HEK293 (cell line): ENCODE measurements around the gene TFR2.

Experiments used
- AEBP2 ChIP-seq: fragments of 450-650 bp; formaldehyde crosslinking; IDR thresholded peaks from 2 replicates; pipeline ENCODE4 v1.5.1; 2016; ENCODE audit warnings: missing biosample characterization, missing genetic modification characterization, borderline replicate concordance
- BCL11A ChIP-seq: fragments of 450-650 bp; formaldehyde crosslinking; IDR thresholded peaks from 2 replicates; pipeline ENCODE4 v1.5.1; 2016; ENCODE audit warnings: low read depth, missing biosample characterization, missing genetic modification characterization
- CTCF ChIP-seq: fragments of 450-650 bp; formaldehyde crosslinking; IDR thresholded peaks from 2 replicates; pipeline ENCODE4 v1.5.1; 2016; ENCODE audit warnings: missing biosample characterization, missing genetic modification characterization
- KLF10 ChIP-seq: fragments of 450-650 bp; IDR thresholded peaks from 2 replicates; pipeline ENCODE4 v1.5.1; 2018; ENCODE audit warnings: missing biosample characterization, mild to moderate bottlenecking, missing genetic modification characterization
- KLF7 ChIP-seq: fragments of 450-650 bp; formaldehyde crosslinking; IDR thresholded peaks from 2 replicates; pipeline ENCODE4 v1.5.1; 2016; ENCODE audit warnings: missing biosample characterization, missing genetic modification characterization, borderline replicate concordance
- REST ChIP-seq: fragments of 450-650 bp; formaldehyde crosslinking; IDR thresholded peaks from 2 replicates; pipeline ENCODE4 v1.5.1; 2016; ENCODE audit warnings: missing biosample characterization, missing genetic modification characterization
- ZNF211 ChIP-seq: fragments of 450-650 bp; formaldehyde crosslinking; IDR thresholded peaks from 2 replicates; pipeline ENCODE4 v1.5.1; 2016; ENCODE audit warnings: low read depth, missing biosample characterization, missing genetic modification characterization
- ZNF274 ChIP-seq, 2 experiments: fragments of 200-500 bp in 1 of 2; fragments of 450-650 bp in 1 of 2; sonication (Bioruptor generic) in 1 of 2; formaldehyde crosslinking in 1 of 2; IDR thresholded peaks; 2 replicates each; pipeline versions ENCODE4 v1.5.1 to v1.6.1; 2014 to 2016; ENCODE audit warnings: borderline replicate concordance in 1 of 2, inconsistent platforms in 1 of 2, low read length in 1 of 2, missing biosample characterization in 1 of 2, missing genetic modification characterization in 1 of 2
- ZNF501 ChIP-seq: fragments of 450-650 bp; formaldehyde crosslinking; IDR thresholded peaks from 2 replicates; pipeline ENCODE4 v1.5.1; 2016; ENCODE audit warnings: missing biosample characterization, missing genetic modification characterization
- ZNF530 ChIP-seq: fragments of 450-650 bp; formaldehyde crosslinking; IDR thresholded peaks from 2 replicates; pipeline ENCODE4 v1.5.1; 2016; ENCODE audit warnings: low read depth, missing biosample characterization, missing genetic modification characterization
- ZNF549 ChIP-seq: fragments of 450-650 bp; IDR thresholded peaks from 2 replicates; pipeline ENCODE4 v1.5.1; 2018; ENCODE audit warnings: missing biosample characterization, missing genetic modification characterization, mild to moderate bottlenecking, inconsistent platforms, moderate library complexity
- ZNF660 ChIP-seq: fragments of 450-650 bp; IDR thresholded peaks from 2 replicates; pipeline ENCODE4 v1.5.1; 2018; ENCODE audit warnings: missing biosample characterization, mild to moderate bottlenecking, missing genetic modification characterization
- ZNF670 ChIP-seq: fragments of 450-650 bp; formaldehyde crosslinking; IDR thresholded peaks from 2 replicates; pipeline ENCODE4 v1.5.1; 2016; ENCODE audit warnings: missing biosample characterization, missing genetic modification characterization, low read depth
- ZNF692 ChIP-seq: fragments of 450-650 bp; formaldehyde crosslinking; IDR thresholded peaks from 2 replicates; pipeline ENCODE4 v1.5.1; 2016; ENCODE audit warnings: missing biosample characterization, missing genetic modification characterization

- TF ChIP-seq CTCF (tag by site-specific recombination) (no peak), REST (tag by site-specific recombination) (no peak), ZNF530 (tag by site-specific recombination) (no peak), ZNF670 (no peak), BCL11A (no peak), ZNF211 (no peak), ZNF692 (tag by site-specific recombination) (no peak), ZNF274 (IDR thresholded peaks at IDR 0.05; ENCODE audit: low read length) (no peak), ZNF274 (tag by site-specific recombination; IDR thresholded peaks at IDR 0.05; ENCODE audit: borderline replicate concordance) (no peak), ZNF501 (tag by site-specific recombination) (no peak), KLF10 (tag by site-specific recombination) (no peak), KLF7 (tag by site-specific recombination) (no peak), ZNF549 (tag by site-specific recombination) (no peak), AEBP2 (tag by site-specific recombination) (no peak), ZNF660 (no peak)
Observed at GRCh38 chr7:100591596-100591995, 49.8 kb downstream of the TFR2 start.
